Measurements from ENCODE around the gene ZFAND3. TPM values are rescaled to one million over a fixed set of nuclear protein-coding genes. Genes with fewer than 3 reads are reported as not detected.

The ZFAND3 gene
- total and polyA plus RNA-seq, 2 donors (not counting 3 experiments of a cell fraction or from before 2014, with no cell fraction given) = 15.4 to 54.2 TPM

DNA sequence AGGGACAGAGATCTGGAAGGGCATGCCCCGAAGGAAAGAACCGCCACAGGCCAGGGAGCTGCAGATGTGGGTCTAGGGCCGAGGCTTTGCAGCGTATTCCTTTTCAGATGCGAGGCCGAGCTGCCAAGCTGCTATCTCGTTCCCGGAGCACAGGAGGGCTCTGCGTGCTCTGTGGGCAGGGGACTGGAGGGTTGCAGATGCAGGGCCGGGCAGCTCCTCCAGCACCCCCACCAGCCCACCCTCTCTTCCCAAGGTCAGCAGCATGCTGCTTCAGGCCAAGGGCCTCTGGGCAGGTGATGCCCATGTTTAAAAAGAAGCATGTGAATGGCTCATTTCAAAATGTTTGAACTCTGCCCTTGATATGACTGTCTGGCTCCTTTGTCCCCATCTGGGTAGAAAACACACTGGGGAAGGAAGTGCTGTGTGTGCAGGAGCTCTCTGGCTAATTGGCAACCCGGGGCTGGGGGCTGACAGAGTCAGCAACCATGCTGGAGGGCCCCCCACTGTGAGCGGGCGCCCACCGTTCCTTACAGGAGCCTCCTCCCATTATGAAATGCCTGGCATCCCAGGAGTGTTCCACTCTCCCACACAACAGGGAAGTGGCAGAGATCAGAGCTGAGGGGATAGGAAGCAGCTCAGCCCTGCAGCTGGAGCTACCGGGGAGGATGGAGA is 353.3 kb downstream of the ZFAND3 start:
- no peak for TF ChIP-seq FOS (IDR thresholded peaks at IDR 0.05; ENCODE audit: borderline replicate concordance, insufficient read depth, low read length)
- no peak for TF ChIP-seq POLR2A (IDR thresholded peaks at IDR 0.05; ENCODE audit: low read depth, low read length)
- no peak for TF ChIP-seq MAX (IDR thresholded peaks at IDR 0.05; ENCODE audit: insufficient read depth, insufficient read length)
- TF ChIP-seq GATA2 (IDR thresholded peaks at IDR 0.05; ENCODE audit: insufficient read depth, insufficient read length, low read depth, low read length) = no peak
- TF ChIP-seq CTCF (IDR thresholded peaks at IDR 0.05; ENCODE audit: extremely low read depth in 1 of 2, insufficient read depth in 1 of 2, low read depth in 1 of 2, low read length in 2 of 2) = no peak
- TF ChIP-seq POLR2AphosphoS5 (IDR thresholded peaks at IDR 0.05; ENCODE audit: insufficient read depth, low read depth, low read length) = no peak
- TF ChIP-seq JUN (IDR thresholded peaks at IDR 0.05; ENCODE audit: borderline replicate concordance, insufficient read depth, insufficient read length, low read depth) = no peak
- TF ChIP-seq MYC (IDR thresholded peaks at IDR 0.05; ENCODE audit: low read depth, low read length) = no peak
- no peak for TF ChIP-seq EZH2 (IDR thresholded peaks at IDR 0.05; ENCODE audit: borderline replicate concordance, low read depth, low read length, severe bottlenecking)
- H4K20me1 ChIP-seq (replicated peaks; ENCODE audit: control insufficient read depth, extremely low read depth, insufficient read depth, low read length) = no peaks in the 10 kb centered on the region
- no peak overlapping the region for H3K9ac ChIP-seq (replicated peaks; ENCODE audit: extremely low read depth, insufficient read depth, low read length)
- no peaks in the 10 kb centered on the region for H3K27me3 ChIP-seq (ENCODE audit: control insufficient read depth in 2 of 2, insufficient read depth in 2 of 2, low read length in 2 of 2)
- H2AFZ ChIP-seq (ENCODE audit: low read depth, low read length) = no peak overlapping the region
- H3K9me3 ChIP-seq (replicated peaks; ENCODE audit: control insufficient read depth, insufficient read depth, low read length) = no peaks in the 10 kb centered on the region
- H3K4me1 ChIP-seq (ENCODE audit: control insufficient read depth, extremely low read depth, insufficient read depth, low read length) = no peaks in the 10 kb centered on the region
- H3K4me2 ChIP-seq (ENCODE audit: insufficient read depth, low read length) = no peak overlapping the region
- H3K36me3 ChIP-seq (ENCODE audit: control insufficient read depth in 2 of 2, extremely low read depth in 1 of 2, insufficient read depth in 2 of 2, low read length in 2 of 2) = no peaks in the 10 kb centered on the region
- no peak overlapping the region for H3K4me3 ChIP-seq (replicated peaks in 1 of 3; ENCODE audit: insufficient read depth in 1 of 3, low read depth in 1 of 3, low read length in 3 of 3)
- H3K27ac ChIP-seq (ENCODE audit: insufficient read depth, low read depth, low read length) = no peak overlapping the region
- dilution Hi-C loops (cut with MboI; ENCODE audit: extremely low pct_ligation_motif_present, low sequenced_read_pairs) = no loop called here
- intact Hi-C loops (cut with micrococcal nuclease) = no loop called here
- DNase-seq (ENCODE audit: low read depth, low spot score) = no peak
- H3K79me2 ChIP-seq (ENCODE audit: control insufficient read depth, insufficient read depth, low read length) = no peaks in the 10 kb centered on the region
- FAIRE-seq = no peak
- ChIA-PET CTCF (interaction anchor here (1.0 to 1.1 kb wide), 3 partner anchors 10 to 321 kb away, joined by 3 to 4 read pairs (median 3); no protein-coding TSS in a partner anchor), POLR2A (no interaction called here)
- no TSS peak for BruUV-seq (replicated peaks)
- H3K9me1 ChIP-seq (replicated peaks; ENCODE audit: control insufficient read depth, extremely low read depth, insufficient read depth, low read length) = no peaks in the 10 kb centered on the region
